K562 (cell line): ENCODE measurements around the gene DET1. TPM values are rescaled to one million over a fixed set of nuclear protein-coding genes. Genes with fewer than 3 reads are reported as not detected.

ENCODE experiments used
- ATAC-seq: fragments of 200-7000 bp; cut with Tn5 transposase; 3 replicates; pipeline ENCODE4 v1.9.1; 2020; ENCODE audit warnings: moderate library complexity
- BruUV-seq: library from RNA; stranded (reverse); fragments of 400-500 nt; replicated peaks from 2 replicates; lab custom pipeline; 2021; lab: Mats Ljungman, UMichigan
- CTCF ChIA-PET: fragments of 300-600 bp; formaldehyde crosslinking; extraction: SDS; loops from one replicate; lab custom pipeline; 2021; ENCODE audit warnings: low intra/inter-chr PET ratio; lab: Yijun Ruan, JAX
- POLR2A ChIA-PET: fragments of 300-600, 350-650 bp; sonication (Branson Sonifier 250); formaldehyde crosslinking; extraction: SDS; loops from one replicate; lab custom pipeline; 2021; ENCODE audit warnings: antibody characterized with exemption, inconsistent platforms; lab: Yijun Ruan, JAX
- DNase-seq, 4 experiments: peaks; one replicate each; pipeline versions ENCODE4 v3.0.0 to v3.0.0-alpha.2; 2011 to 2018; ENCODE audit warnings: low spot score in 3 of 4, mixed read lengths in 3 of 4; ENCODE audit errors: extremely low read depth in 1 of 4
- FAIRE-seq: peaks from 2 replicates; lab custom pipeline; 2011; peaks lifted over from hg19 to GRCh38; lab: Jason Lieb, UNC
- H2AFZ ChIP-seq: 2 replicates; pipeline ENCODE4 v1.6.0; 2011; ENCODE audit warnings: low read depth, low read length, control low read depth, inconsistent platforms
- H3K27ac ChIP-seq: fragments of 200-600 bp; 3 replicates; pipeline ENCODE4 v1.8.0; 2011; ENCODE audit warnings: low read depth, mild to moderate bottlenecking, control low read depth, inconsistent platforms, low read length, moderate library complexity, mixed read lengths; ENCODE audit errors: extremely low read depth
- H3K27me3 ChIP-seq, 2 experiments: fragments of 300-600 bp in 1 of 2; 2 replicates in 1 of 2; 3 replicates in 1 of 2; pipeline versions ENCODE4 v1.6.0 to v1.8.0; 2011; ENCODE audit warnings: inconsistent platforms in 2 of 2, low read length in 2 of 2, mild to moderate bottlenecking in 1 of 2, mixed read lengths in 1 of 2, moderate library complexity in 1 of 2; ENCODE audit not compliant: control insufficient read depth in 2 of 2, insufficient read depth in 2 of 2
- H3K36me3 ChIP-seq: fragments of 300-600 bp; 3 replicates; pipeline ENCODE4 v1.8.0; 2011; ENCODE audit warnings: mild to moderate bottlenecking, low read length, inconsistent platforms; ENCODE audit not compliant: control insufficient read depth, insufficient read depth
- H3K4me1 ChIP-seq, 2 experiments: fragments of 200-600 bp in 1 of 2; replicated peaks in 1 of 2; 2 replicates in 1 of 2; 3 replicates in 1 of 2; pipeline versions ENCODE4 v1.5.1 to v1.8.0; 2011; ENCODE audit warnings: inconsistent platforms in 2 of 2, low read length in 2 of 2, mild to moderate bottlenecking in 1 of 2, mixed read lengths in 1 of 2, moderate library complexity in 1 of 2; ENCODE audit not compliant: control insufficient read depth in 2 of 2, insufficient read depth in 2 of 2
- H3K4me2 ChIP-seq: 2 replicates; pipeline ENCODE4 v1.6.1; 2011; ENCODE audit warnings: low read length, control low read depth, inconsistent platforms, mixed read lengths; ENCODE audit not compliant: insufficient read depth
- H3K4me3 ChIP-seq: fragments of 200-600 bp; sonication (generic), shearing (Covaris generic); 2 replicates; pipeline ENCODE4 v1.5.1; 2016; ENCODE audit warnings: control low read depth, inconsistent platforms
- H3K79me2 ChIP-seq: fragments of 200-600 bp; 3 replicates; pipeline ENCODE4 v1.8.0; 2011; ENCODE audit warnings: low read length, inconsistent platforms; ENCODE audit not compliant: control insufficient read depth, insufficient read depth
- H3K9ac ChIP-seq, 2 experiments: 2 replicates each; pipeline versions ENCODE4 v1.6.0 to v1.6.1; 2011; ENCODE audit warnings: low read depth in 2 of 2, low read length in 2 of 2, control low read depth in 1 of 2, inconsistent platforms in 1 of 2, mild to moderate bottlenecking in 1 of 2, mixed read lengths in 1 of 2; ENCODE audit not compliant: insufficient read depth in 1 of 2
- H3K9me1 ChIP-seq: one replicate; pipeline ENCODE4 v1.6.0; 2011; ENCODE audit warnings: inconsistent platforms, mild to moderate bottlenecking, low read length, moderate library complexity; ENCODE audit not compliant: control insufficient read depth, insufficient read depth
- H3K9me3 ChIP-seq: replicated peaks from 2 replicates; pipeline ENCODE4 v1.5.1; 2011; ENCODE audit warnings: low read depth, low read length, inconsistent platforms; ENCODE audit not compliant: control insufficient read depth, insufficient read depth
- H4K20me1 ChIP-seq: replicated peaks from 2 replicates; pipeline ENCODE4 v1.6.1; 2011; ENCODE audit warnings: low read length, inconsistent platforms, mixed read lengths; ENCODE audit not compliant: control insufficient read depth, insufficient read depth
- CHD7 ChIP-seq: fragments of 200-600 bp; sonication (generic); IDR thresholded peaks from one replicate; pipeline ENCODE4 v1.6.1; 2012; ENCODE audit warnings: mild to moderate bottlenecking, low read depth, low read length, inconsistent platforms
- LARP7 ChIP-seq: fragments of 450-650 bp; IDR thresholded peaks from 2 replicates; pipeline ENCODE4 v1.6.1; 2016
- SMARCA4 ChIP-seq: fragments of 450-650 bp; IDR thresholded peaks from 2 replicates; pipeline ENCODE4 v1.6.1; 2016
- SRF ChIP-seq, 2 experiments: fragments of 250-450, 450-650 bp in 1 of 2; sonication (Bioruptor Pico) in 1 of 2; sonication (generic) in 1 of 2; formaldehyde crosslinking; IDR thresholded peaks; 2 replicates each; pipeline versions ENCODE4 v1.5.0 to v1.5.1; 2020 to 2022; ENCODE audit warnings: mild to moderate bottlenecking in 1 of 2, missing genetic modification reagents in 1 of 2
- TAF1 ChIP-seq: IDR thresholded peaks from 2 replicates; pipeline ENCODE4 v1.6.1; 2011; ENCODE audit warnings: mild to moderate bottlenecking, low read length, moderate library complexity; ENCODE audit not compliant: insufficient read depth, control insufficient read depth, severe bottlenecking; ENCODE audit errors: extremely low read depth
- WGBS: fragments of 100-300 bp; shearing (Covaris generic); methylation state at CpG from one replicate; pipeline ENCODE4 v1.1.6; 2016; ENCODE audit warnings: low coverage, mixed read lengths; ENCODE audit not compliant: insufficient coverage; ENCODE audit errors: missing lambda C conversion rate; 5-methylcytosine and 5-hydroxymethylcytosine counted together
- in situ Hi-C: fragments of 300-500 bp; cut with MboI; formaldehyde crosslinking; loops from 4 replicates; pipeline ENCODE4 v1.15.0; 2018; ENCODE audit warnings: inconsistent platforms, mixed read lengths
- intact Hi-C: fragments of 100-400 bp; cut with micrococcal nuclease; formaldehyde crosslinking; loops from 2 replicates; pipeline ENCODE4 v1.14.2; 2022
- polyA plus RNA-seq, 8 experiments: library from polyadenylated mRNA; depleted of rRNA in 4 of 8; stranded (reverse) in 5 of 8; unstranded in 3 of 8; fragments of >200 nt; fragmentation: Nextera tagmentation in 2 of 8; fragmentation: Illumina TruSeq in 1 of 8; extraction: Ambion mirVana in 2 of 8; extraction: Trizol in 1 of 8; gene quantifications; 2 replicates each; pipeline versions ENCODE4 v1.2.1 to v1.2.3, GENCODE V29; 2011 to 2014; ENCODE audit warnings: inconsistent platforms in 1 of 8, missing spikeins in 1 of 8
- total RNA-seq, 7 experiments: library from RNA; depleted of rRNA in 6 of 7; stranded (reverse); fragments of >200 nt in 6 of 7; fragmentation: Illumina TruSeq in 2 of 7; extraction: Trizol in 2 of 7; gene quantifications; 2 replicates each; pipeline versions ENCODE4 v1.2.1 to v1.2.3, GENCODE V29; 2011 to 2021; ENCODE audit warnings: low replicate concordance in 1 of 7

DET1 gene
- total and polyA plus RNA-seq, 9 of the 15 experiments (the other 6 are each of a cell fraction or from before 2014, with no cell fraction given): 4.2 to 8.1 (median 6.0) TPM

- peaks cover 0 to 7% of the 10 kb centered on the region in 2 experiments; a peak in 1 of 5 replicates for H3K4me1 ChIP-seq
- POLR2A ChIA-PET: no interaction called here
- H3K9me3 ChIP-seq: no peaks in the 10 kb centered on the region
- H3K4me2 ChIP-seq: no peak overlapping the region
- no peak for FAIRE-seq
- no peaks in the 10 kb centered on the region for H4K20me1 ChIP-seq
- H3K36me3 ChIP-seq: no peaks in the 10 kb centered on the region
- H3K27me3 ChIP-seq: no peaks in the 10 kb centered on the region
- H3K9ac ChIP-seq: no peak overlapping the region
- no peak for TF ChIP-seq CHD7
- no peak for TF ChIP-seq SRF (CRISPR knock-in tag; IDR thresholded peaks at IDR 0.05)
- no peak for TF ChIP-seq SMARCA4
- no peak for TF ChIP-seq TAF1
- no peak for TF ChIP-seq LARP7
- no peaks in the 10 kb centered on the region for H3K79me2 ChIP-seq
- DNase-seq: no peak
- no peak for ATAC-seq
- no TSS peak for BruUV-seq
- intact Hi-C loops: no loop called here
- CTCF ChIA-PET: no interaction called here
- H3K9me1 ChIP-seq: no peaks in the 10 kb centered on the region
- no peak overlapping the region for H3K4me3 ChIP-seq
- in situ Hi-C loops: no loop called here
- H2AFZ ChIP-seq: no peak overlapping the region
- no peak overlapping the region for H3K27ac ChIP-seq
- 69% methylated on average over 10 of the region's 10 CpGs for WGBS
Measured at GRCh38 chr15:88484682-88485331, 61.7 kb downstream of the DET1 start.
